ENCODE data around the gene PLEKHG4B. TPM values are rescaled to one million over a fixed set of nuclear protein-coding genes. Genes with fewer than 3 reads are reported as not detected.

PLEKHG4B gene, protein sequence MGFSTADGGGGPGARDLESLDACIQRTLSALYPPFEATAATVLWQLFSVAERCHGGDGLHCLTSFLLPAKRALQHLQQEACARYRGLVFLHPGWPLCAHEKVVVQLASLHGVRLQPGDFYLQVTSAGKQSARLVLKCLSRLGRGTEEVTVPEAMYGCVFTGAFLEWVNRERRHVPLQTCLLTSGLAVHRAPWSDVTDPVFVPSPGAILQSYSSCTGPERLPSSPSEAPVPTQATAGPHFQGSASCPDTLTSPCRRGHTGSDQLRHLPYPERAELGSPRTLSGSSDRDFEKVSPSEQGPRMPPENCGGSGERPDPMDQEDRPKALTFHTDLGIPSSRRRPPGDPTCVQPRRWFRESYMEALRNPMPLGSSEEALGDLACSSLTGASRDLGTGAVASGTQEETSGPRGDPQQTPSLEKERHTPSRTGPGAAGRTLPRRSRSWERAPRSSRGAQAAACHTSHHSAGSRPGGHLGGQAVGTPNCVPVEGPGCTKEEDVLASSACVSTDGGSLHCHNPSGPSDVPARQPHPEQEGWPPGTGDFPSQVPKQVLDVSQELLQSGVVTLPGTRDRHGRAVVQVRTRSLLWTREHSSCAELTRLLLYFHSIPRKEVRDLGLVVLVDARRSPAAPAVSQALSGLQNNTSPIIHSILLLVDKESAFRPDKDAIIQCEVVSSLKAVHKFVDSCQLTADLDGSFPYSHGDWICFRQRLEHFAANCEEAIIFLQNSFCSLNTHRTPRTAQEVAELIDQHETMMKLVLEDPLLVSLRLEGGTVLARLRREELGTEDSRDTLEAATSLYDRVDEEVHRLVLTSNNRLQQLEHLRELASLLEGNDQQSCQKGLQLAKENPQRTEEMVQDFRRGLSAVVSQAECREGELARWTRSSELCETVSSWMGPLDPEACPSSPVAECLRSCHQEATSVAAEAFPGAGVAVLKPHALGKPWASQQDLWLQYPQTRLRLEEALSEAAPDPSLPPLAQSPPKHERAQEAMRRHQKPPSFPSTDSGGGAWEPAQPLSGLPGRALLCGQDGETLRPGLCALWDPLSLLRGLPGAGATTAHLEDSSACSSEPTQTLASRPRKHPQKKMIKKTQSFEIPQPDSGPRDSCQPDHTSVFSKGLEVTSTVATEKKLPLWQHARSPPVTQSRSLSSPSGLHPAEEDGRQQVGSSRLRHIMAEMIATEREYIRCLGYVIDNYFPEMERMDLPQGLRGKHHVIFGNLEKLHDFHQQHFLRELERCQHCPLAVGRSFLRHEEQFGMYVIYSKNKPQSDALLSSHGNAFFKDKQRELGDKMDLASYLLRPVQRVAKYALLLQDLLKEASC (N-terminal part only)
- under 0.01 and 1.1 TPM in 2 replicates for total RNA-seq

DNA sequence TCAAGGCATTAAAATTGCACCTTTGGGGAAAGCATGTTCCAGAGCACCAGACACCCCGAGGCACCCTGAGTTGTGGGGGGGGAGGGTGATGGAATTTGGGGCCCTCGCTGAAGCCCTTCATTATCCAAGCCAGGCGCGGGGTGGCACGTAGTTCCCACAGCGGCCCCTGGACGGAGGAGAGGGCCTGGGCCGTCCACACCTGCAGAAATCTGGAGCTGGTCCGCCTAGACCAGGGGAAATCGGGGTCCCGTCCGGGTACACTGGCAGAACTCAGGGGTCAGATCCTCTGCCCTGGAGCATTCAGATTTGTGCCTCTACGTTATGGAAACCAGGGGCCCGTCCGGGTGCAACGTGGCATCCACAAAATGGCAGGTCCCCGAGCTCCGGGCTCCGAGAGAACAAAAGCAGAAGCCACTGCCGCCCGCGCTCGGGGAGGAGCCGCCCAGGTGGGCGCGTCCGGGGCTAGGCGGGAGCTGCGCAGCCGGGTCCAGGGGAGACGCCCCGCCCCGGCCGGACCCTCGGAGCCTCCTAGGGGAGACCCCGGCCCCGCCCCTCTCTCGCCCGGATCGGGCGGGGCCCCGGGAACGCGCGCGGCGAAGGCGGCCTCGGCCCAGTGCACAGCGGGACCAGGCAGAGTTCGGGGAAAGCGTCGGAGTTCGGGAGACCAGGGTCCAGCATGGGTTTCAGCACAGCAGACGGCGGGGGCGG lies at the start of gene PLEKHG4B:
Gene PLEKHG4B, plus strand, starts transcription at position 613 of the 708 bp plus-strand sequence. Its CDS starts 64 bp downstream, at position 677.

DNA sequence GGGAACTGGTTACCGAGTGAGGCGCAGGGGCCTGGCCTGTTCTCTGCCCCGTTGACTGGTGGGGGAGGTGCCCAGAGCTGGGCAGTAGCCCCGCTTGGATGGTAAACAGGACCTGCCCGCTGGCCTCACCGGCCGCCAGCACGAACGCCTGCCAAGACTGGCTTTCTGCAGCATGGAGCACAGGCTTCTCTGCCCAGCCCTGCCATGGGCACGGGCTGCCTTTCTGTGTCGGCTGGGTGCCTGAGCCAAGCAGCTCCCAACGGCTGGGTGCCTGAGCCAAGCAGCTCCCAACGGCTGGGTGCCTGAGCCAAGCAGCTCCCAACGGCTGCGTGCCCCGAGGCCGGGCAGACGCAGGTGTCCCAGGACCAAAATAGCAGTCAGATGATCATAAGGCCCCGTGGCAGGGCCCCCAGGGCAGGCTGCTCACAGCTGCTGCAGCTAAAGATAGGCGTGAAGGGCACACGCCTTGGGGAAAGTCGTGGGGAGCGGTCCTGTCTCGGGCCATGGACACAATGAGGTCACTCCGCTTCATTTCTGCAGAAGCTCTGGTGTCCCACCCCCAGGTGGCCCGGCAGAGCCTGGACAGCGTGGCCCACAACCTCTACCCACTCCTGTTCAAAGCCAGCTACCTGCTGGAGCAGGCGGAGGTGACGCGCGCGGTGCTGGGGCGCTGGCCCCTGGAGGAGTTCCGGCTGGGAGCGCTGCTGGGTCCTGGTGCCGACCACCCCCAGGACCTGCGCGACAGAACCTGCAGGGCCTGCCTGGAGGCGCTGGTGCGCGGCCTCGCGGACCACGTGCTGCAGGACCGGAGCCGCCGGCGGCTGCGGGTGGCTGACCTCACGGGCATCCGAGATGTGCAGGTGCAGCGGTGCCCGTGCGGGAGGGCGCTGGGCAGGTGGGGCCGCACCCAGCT lies 99.3 kb downstream of the PLEKHG4B start, which contains the start of gene LRRC14B:
Gene LRRC14B, plus strand, starts transcription at position 460 of the 913 bp plus-strand sequence. Its CDS starts 44 bp downstream, at position 504.

DNA sequence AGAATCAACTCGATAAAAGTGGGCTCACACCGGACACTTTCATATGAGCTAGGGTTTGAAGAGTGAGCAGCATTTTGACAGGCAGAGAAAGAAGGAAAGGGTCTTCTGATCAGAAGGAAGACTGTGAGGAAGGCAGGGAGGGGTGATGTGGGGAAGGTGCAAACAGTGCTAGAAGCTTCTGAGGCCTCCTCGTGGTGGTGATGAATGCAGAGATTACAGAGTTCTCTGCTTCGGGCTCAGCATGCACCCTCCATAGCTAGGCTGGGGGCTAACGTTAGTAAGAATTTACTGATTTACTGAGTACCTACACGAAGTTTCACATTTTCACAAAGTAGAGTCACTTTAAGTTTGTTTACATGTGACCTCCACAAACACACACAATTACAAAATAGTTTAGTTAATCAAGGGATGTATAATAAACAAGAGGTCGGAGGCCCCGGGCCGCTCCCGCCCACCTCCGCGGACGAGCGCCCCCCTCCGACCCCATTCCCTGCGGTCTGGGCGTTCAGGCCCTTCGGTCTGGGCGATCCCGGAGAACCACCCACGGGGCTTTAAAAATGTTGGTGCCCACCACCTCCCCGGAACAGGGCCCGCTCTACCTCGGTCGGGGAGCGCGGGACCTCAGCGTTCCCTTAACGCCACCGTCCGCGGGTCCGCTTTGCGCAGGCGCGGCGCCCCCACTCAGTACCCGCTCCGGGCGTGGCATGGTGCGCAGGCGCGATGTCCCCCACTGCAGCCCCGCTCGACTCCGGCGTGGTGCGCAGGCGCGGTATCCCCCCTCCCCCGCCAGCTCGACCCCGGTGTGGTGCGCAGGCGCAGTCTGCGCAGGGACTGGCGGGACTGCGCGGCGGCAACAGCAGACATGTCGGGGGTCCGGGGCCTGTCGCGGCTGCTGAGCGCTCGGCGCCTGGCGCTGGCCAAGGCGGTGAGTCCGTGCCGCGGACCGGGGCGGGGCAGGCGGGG lies 125.8 kb downstream of the PLEKHG4B start, which contains the start of the genes CCDC127 and SDHA:
Gene CCDC127, minus strand, starts transcription at position 660 of the 963 bp plus-strand sequence. CDS start 1,304 bp downstream, outside the sequence.
Gene SDHA, plus strand, starts transcription at position 827 of the 963 bp plus-strand sequence. Its CDS starts 36 bp downstream, at position 863.

Small RNA genes lying within 50 kb of the gene (small RNA-seq; reads per million reads assigned to genes)
- gene RF00019 (ENCODE audit: low replicate concordance): not detected

Other genes with a start within 250 kb of the PLEKHG4B start
- gene LRRC14B, start 99.3 kb downstream of the PLEKHG4B start, total RNA-seq: not detected in 2 replicates
- gene CCDC127, start 126.0 kb downstream of the PLEKHG4B start, total RNA-seq: 3.9 and 4.2 TPM in 2 replicates
- gene SDHA, start 126.2 kb downstream of the PLEKHG4B start, total RNA-seq: 109 and 124 TPM in 2 replicates
- gene PDCD6, start 179.5 kb downstream of the PLEKHG4B start, total RNA-seq: 88.6 and 106 TPM in 2 replicates
- 55.8 and 58.2 TPM in 2 replicates for gene AHRR, start 229.5 kb downstream of the PLEKHG4B start, total RNA-seq

Data from placental pericyte (primary cell).